Cortex of kidney (tissue), 1 donor: ENCODE measurements around the gene CNTNAP2.

ENCODE experiments used
- DNase-seq: peaks from one replicate; lab custom pipeline; 2025; lab: John Stamatoyannopoulos, UW

Gene CNTNAP2

GRCh38 chr7:148204639-148205304 is 2088.2 kb downstream of the CNTNAP2 start:
- no peak for DNase-seq

GRCh38 chr7:148209643-148210190 is 2093.1 kb downstream of the CNTNAP2 start:
- DNase-seq = no peak

- no peak for DNase-seq
Observed at GRCh38 chr7:148210804-148211325, 2094.3 kb downstream of the CNTNAP2 start.

- DNase-seq = no peak
Observed at GRCh38 chr7:148211740-148212151, 2095.1 kb downstream of the CNTNAP2 start.

GRCh38 chr7:148212731-148213130 is 2096.1 kb downstream of the CNTNAP2 start:
- DNase-seq = no peak

- DNase-seq = no peak
Observed at GRCh38 chr7:148214101-148214500, 2097.5 kb downstream of the CNTNAP2 start.

GRCh38 chr7:148218603-148219002 is 2102.0 kb downstream of the CNTNAP2 start:
- no peak for DNase-seq

- DNase-seq = no peak
Observed at GRCh38 chr7:148222721-148223120, 2106.1 kb downstream of the CNTNAP2 start.

GRCh38 chr7:148223160-148223559 is 2106.6 kb downstream of the CNTNAP2 start:
- no peak for DNase-seq

- DNase-seq = no peak
Observed at GRCh38 chr7:148223738-148224137, 2107.1 kb downstream of the CNTNAP2 start.

GRCh38 chr7:148230296-148230695 is 2113.7 kb downstream of the CNTNAP2 start:
- DNase-seq = no peak

- no peak for DNase-seq
Observed at GRCh38 chr7:148230883-148231282, 2114.3 kb downstream of the CNTNAP2 start.

- DNase-seq = no peak
Observed at GRCh38 chr7:148232784-148233183, 2116.2 kb downstream of the CNTNAP2 start.

- DNase-seq = no peak
Observed at GRCh38 chr7:148234715-148235114, 2118.1 kb downstream of the CNTNAP2 start.

GRCh38 chr7:148238761-148239325 is 2122.2 kb downstream of the CNTNAP2 start:
- no peak for DNase-seq

- no peak for DNase-seq
Observed at GRCh38 chr7:148241700-148242293, 2125.2 kb downstream of the CNTNAP2 start.

GRCh38 chr7:148242294-148242821 is 2125.8 kb downstream of the CNTNAP2 start:
- no peak for DNase-seq

GRCh38 chr7:148245381-148245780 is 2128.8 kb downstream of the CNTNAP2 start:
- no peak for DNase-seq

- DNase-seq = no peak
Observed at GRCh38 chr7:148253629-148254028, 2137.0 kb downstream of the CNTNAP2 start.

- no peak for DNase-seq
Observed at GRCh38 chr7:148255333-148255732, 2138.7 kb downstream of the CNTNAP2 start.

GRCh38 chr7:148256433-148256832 is 2139.8 kb downstream of the CNTNAP2 start:
- no peak for DNase-seq

GRCh38 chr7:148260599-148260998 is 2144.0 kb downstream of the CNTNAP2 start:
- DNase-seq = no peak

GRCh38 chr7:148261523-148261922 is 2144.9 kb downstream of the CNTNAP2 start:
- no peak for DNase-seq
